ENCODE measurements around the gene TRIP12.
"Not testable (repeated sequence)": the region's sequence is repeated elsewhere in the genome, so short reads cannot be mapped to it uniquely, and the experiment has no call there.

The TRIP12 gene

GRCh38 chr2:229870903-229871656, 50.7 kb downstream of the TRIP12 start:
- DNase-seq = no peak

GRCh38 chr2:229869226-229869625, 52.6 kb downstream of the TRIP12 start:
- DNase-seq = no peak

GRCh38 chr2:229868794-229869193, 53.0 kb downstream of the TRIP12 start:
- DNase-seq = no peak

GRCh38 chr2:229865033-229865432, 56.8 kb downstream of the TRIP12 start:
- no peak for DNase-seq

GRCh38 chr2:229861431-229861830, 60.4 kb downstream of the TRIP12 start:
- no peak for DNase-seq

GRCh38 chr2:229860334-229860733, 61.5 kb downstream of the TRIP12 start:
- no peak for DNase-seq

GRCh38 chr2:229858351-229858750, 63.5 kb downstream of the TRIP12 start:
- DNase-seq = no peak

GRCh38 chr2:229857634-229858033, 64.2 kb downstream of the TRIP12 start:
- DNase-seq = no peak

- DNase-seq = no peak
Measured at GRCh38 chr2:229856413-229856812, 65.4 kb downstream of the TRIP12 start.

- DNase-seq = no peak
Measured at GRCh38 chr2:229855116-229855515, 66.7 kb downstream of the TRIP12 start.

GRCh38 chr2:229852565-229852964, 69.2 kb downstream of the TRIP12 start:
- peak; percentile 36 to 42 for DNase-seq

- DNase-seq = no peak
Measured at GRCh38 chr2:229851870-229852269, 69.9 kb downstream of the TRIP12 start.

- peak in 1 of 2 experiments; percentile 21 for DNase-seq
Measured at GRCh38 chr2:229850355-229851275, 71.2 kb downstream of the TRIP12 start.

GRCh38 chr2:229849073-229849472, 72.7 kb downstream of the TRIP12 start:
- no peak for DNase-seq

- DNase-seq = no peak
Measured at GRCh38 chr2:229843613-229844012, 78.2 kb downstream of the TRIP12 start.

- DNase-seq = no peak
Measured at GRCh38 chr2:229838729-229839128, 83.1 kb downstream of the TRIP12 start.

GRCh38 chr2:229836847-229837246, 85.0 kb downstream of the TRIP12 start:
- no peak for DNase-seq

GRCh38 chr2:229835596-229836283, 86.1 kb downstream of the TRIP12 start:
- DNase-seq = no peak

- DNase-seq = not testable (repeated sequence)
Measured at GRCh38 chr2:229834368-229834767, 87.4 kb downstream of the TRIP12 start.

GRCh38 chr2:229832510-229832898, 89.3 kb downstream of the TRIP12 start:
- no peak for DNase-seq

GRCh38 chr2:229831805-229832509, 89.9 kb downstream of the TRIP12 start:
- DNase-seq = no peak

GRCh38 chr2:229825476-229825875, 96.3 kb downstream of the TRIP12 start:
- DNase-seq = no peak

- DNase-seq = no peak
Measured at GRCh38 chr2:229821316-229821715, 100.5 kb downstream of the TRIP12 start.

Measured in activated CD4-positive, alpha-beta T cell treated with anti-CD3 and anti-CD28 coated beads, Interleukin-2, amount 50 U/mL, for 48 hours (primary cell).